ENCODE measurements around the gene PLSCR2.
"Not testable (repeated sequence)": the region's sequence is repeated elsewhere in the genome, so short reads cannot be mapped to it uniquely, and the experiment has no call there.

Gene PLSCR2

GRCh38 chr3:146416366-146416765 is 53.0 kb downstream of the PLSCR2 start:
- H3K4me3 ChIP-seq (ENCODE audit: low read depth, low read length) = no peak overlapping the region
- H3K27me3 ChIP-seq = no peaks in the 10 kb centered on the region
- H3K9me3 ChIP-seq = no peaks in the 10 kb centered on the region; the same call in 1 of the 2 replicates
- DNase-seq = no peak
- no peaks in the 10 kb centered on the region for H3K4me1 ChIP-seq
- no peaks in the 10 kb centered on the region for H3K36me3 ChIP-seq
- no peak for TF ChIP-seq CTCF (IDR thresholded peaks at IDR 0.05; ENCODE audit: low read depth, low read length)

- H3K36me3 ChIP-seq = no peaks in the 10 kb centered on the region
- no peak for DNase-seq
- H3K27me3 ChIP-seq = no peaks in the 10 kb centered on the region
- no peaks in the 10 kb centered on the region; the same call in 1 of the 2 replicates for H3K9me3 ChIP-seq
- no peaks in the 10 kb centered on the region for H3K4me1 ChIP-seq
- no peak overlapping the region for H3K4me3 ChIP-seq (ENCODE audit: low read depth, low read length)
- TF ChIP-seq CTCF (IDR thresholded peaks at IDR 0.05; ENCODE audit: low read depth, low read length) = no peak
Observed at GRCh38 chr3:146414010-146414409, 55.4 kb downstream of the PLSCR2 start.

- H3K9me3 ChIP-seq; H3K36me3 ChIP-seq; H3K4me3 ChIP-seq (ENCODE audit: low read depth, low read length); H3K27me3 ChIP-seq; DNase-seq; H3K4me1 ChIP-seq: not testable (repeated sequence)
Observed at GRCh38 chr3:146412711-146413110, 56.6 kb downstream of the PLSCR2 start.

- TF ChIP-seq CTCF (IDR thresholded peaks at IDR 0.05; ENCODE audit: low read depth, low read length) = no peak
- DNase-seq = no peak
- H3K36me3 ChIP-seq = no peaks in the 10 kb centered on the region
- no peaks in the 10 kb centered on the region for H3K4me1 ChIP-seq
- H3K9me3 ChIP-seq = no peaks in the 10 kb centered on the region; the same call in 1 of the 2 replicates
- no peaks in the 10 kb centered on the region for H3K27me3 ChIP-seq
- H3K4me3 ChIP-seq (ENCODE audit: low read depth, low read length) = no peak overlapping the region
Observed at GRCh38 chr3:146407956-146408355, 61.4 kb downstream of the PLSCR2 start.

- no peaks in the 10 kb centered on the region for H3K4me1 ChIP-seq
- no peak for TF ChIP-seq CTCF (IDR thresholded peaks at IDR 0.05; ENCODE audit: low read depth, low read length)
- DNase-seq = no peak
Observed at GRCh38 chr3:146404436-146404835, 64.9 kb downstream of the PLSCR2 start.

GRCh38 chr3:146403792-146404191 is 65.6 kb downstream of the PLSCR2 start:
- Histone ChIP-seq H3K4me3 (ENCODE audit: low read depth, low read length) (no peak overlapping the region), H3K4me1 (no peaks in the 10 kb centered on the region), H3K36me3 (no peaks in the 10 kb centered on the region), H3K9me3 (no peaks in the 10 kb centered on the region), H3K27me3 (no peaks in the 10 kb centered on the region)
- no peak for TF ChIP-seq CTCF (IDR thresholded peaks at IDR 0.05; ENCODE audit: low read depth, low read length)
- no peak for DNase-seq

More at GRCh38 chr3:146404436-146404835, 64.9 kb downstream of the PLSCR2 start:
- no peaks in the 10 kb centered on the region for H3K27me3 ChIP-seq
- H3K9me3 ChIP-seq = no peaks in the 10 kb centered on the region
- H3K36me3 ChIP-seq = no peaks in the 10 kb centered on the region
- H3K4me3 ChIP-seq (ENCODE audit: low read depth, low read length) = no peak overlapping the region

- Histone ChIP-seq H3K36me3 (no peaks in the 10 kb centered on the region), H3K4me3 (ENCODE audit: low read depth, low read length) (no peak overlapping the region), H3K4me1 (no peaks in the 10 kb centered on the region), H3K9me3 (no peaks in the 10 kb centered on the region), H3K27me3 (no peaks in the 10 kb centered on the region)
- no peak for TF ChIP-seq CTCF (IDR thresholded peaks at IDR 0.05; ENCODE audit: low read depth, low read length)
- DNase-seq = no peak
Observed at GRCh38 chr3:146396792-146397191, 72.6 kb downstream of the PLSCR2 start.
